Fibroblast of villous mesenchyme (primary cell): ENCODE results near the gene PEG3. TPM values are rescaled to one million over a fixed set of nuclear protein-coding genes. Genes with fewer than 3 reads are reported as not detected.

ENCODE experiments used
- DNase-seq: peaks from one replicate; pipeline ENCODE4 v3.0.0-alpha.2; 2010; ENCODE audit warnings: low read depth
- H3K4me3 ChIP-seq: 2 replicates; pipeline ENCODE4 v1.5.1; 2011; ENCODE audit warnings: low read depth, mild to moderate bottlenecking, low read length
- CTCF ChIP-seq: IDR thresholded peaks from 2 replicates; pipeline ENCODE4 v1.5.1; 2012; ENCODE audit warnings: low read depth, mild to moderate bottlenecking, low read length; ENCODE audit not compliant: insufficient read depth
- total RNA-seq: library from RNA; depleted of rRNA; stranded (reverse); fragments of >200 nt; gene quantifications from 2 replicates; pipeline ENCODE4 v1.2.3, GENCODE V29; 2012

PEG3 gene
- total RNA-seq, 1 donor: 0.43 TPM

GRCh38 chr19:56838909-56839651, 1.4 kb downstream of the PEG3 start:
- TF ChIP-seq CTCF: no peak
- peak; percentile 87 for DNase-seq
- peak overlapping the region; percentile 51 for H3K4me3 ChIP-seq

GRCh38 chr19:56838024-56838908, 2.3 kb downstream of the PEG3 start:
- DNase-seq: peak; percentile 32
- peak; percentile 24 for TF ChIP-seq CTCF
- H3K4me3 ChIP-seq: peak overlapping the region; percentile 51

GRCh38 chr19:56837492-56838023, 3.0 kb downstream of the PEG3 start:
- DNase-seq: peak; percentile 10
- peak overlapping the region; percentile 51 for H3K4me3 ChIP-seq
- peak; percentile 11 for TF ChIP-seq CTCF

GRCh38 chr19:56837004-56837403, 3.5 kb downstream of the PEG3 start:
- H3K4me3 ChIP-seq: no peak overlapping the region
- DNase-seq: no peak
- TF ChIP-seq CTCF: no peak

GRCh38 chr19:56836059-56836458, 4.5 kb downstream of the PEG3 start:
- no peak for DNase-seq
- H3K4me3 ChIP-seq: no peak overlapping the region
- no peak for TF ChIP-seq CTCF

GRCh38 chr19:56835401-56835800, 5.1 kb downstream of the PEG3 start:
- H3K4me3 ChIP-seq: no peak overlapping the region
- no peak for TF ChIP-seq CTCF
- no peak for DNase-seq
